Pancreas (tissue), 10 donors: Measurements from ENCODE around the gene TNS3. TPM values are rescaled to one million over a fixed set of nuclear protein-coding genes. Genes with fewer than 3 reads are reported as not detected.
A peak's percentile ranks its signal among the peaks of the same experiment; 100 is the strongest.

Experiments
- ATAC-seq, 4 donors: fragments of 200-7000 bp; cut with Tn5 transposase; one replicate each; pipeline versions ENCODE4 v1.8.0 to v1.9.1; 2020; ENCODE audit warnings: mild to moderate bottlenecking in 4 of 4, moderate library complexity in 4 of 4
- DNase-seq, 6 donors: peaks; one replicate each; pipeline ENCODE4 v3.0.0-alpha.2; 2020
- FAIRE-seq: peaks from 2 replicates; lab custom pipeline; 2012; peaks lifted over from hg19 to GRCh38; lab: Jason Lieb, UNC
- H3K27ac ChIP-seq, 4 donors: fragments of 200-600 bp; sonication (generic); 1 replicate in 3 of 4; 2 replicates in 1 of 4; pipeline versions ENCODE4 v1.5.0 to v1.8.0; 2020
- H3K27me3 ChIP-seq, 4 donors: fragments of 200-600 bp; one replicate each; pipeline ENCODE4 v1.8.0; 2021
- H3K36me3 ChIP-seq, 3 donors: fragments of 200-600 bp; sonication (generic) in 1 of 3; one replicate each; pipeline versions ENCODE4 v1.5.0 to v1.8.0; 2020 to 2021
- H3K4me1 ChIP-seq, 3 donors: fragments of 200-600 bp; one replicate each; pipeline ENCODE4 v1.8.0; 2021
- H3K4me3 ChIP-seq, 4 donors: fragments of 200-600 bp; sonication (generic) in 2 of 4; one replicate each; pipeline versions ENCODE4 v1.5.0 to v1.8.0; 2020 to 2021
- H3K9me3 ChIP-seq, 4 donors: fragments of 200-600 bp; one replicate each; pipeline ENCODE4 v1.8.0; 2021
- WGBS, 2 donors: extraction: QIAGEN DNeasy Blood & Tissue Kit; methylation state at CpG; one replicate each; pipeline ENCODE4 v1.1.7; 2013; 5-methylcytosine and 5-hydroxymethylcytosine counted together
- intact Hi-C, 3 donors: fragments of 100-400 bp; cut with DNase I; formaldehyde crosslinking; loops; one replicate each; pipeline versions ENCODE4 v1.11.1 to v1.14.2; 2022
- polyA plus RNA-seq, 2 donors: library from polyadenylated mRNA; stranded (reverse); fragments of 200-250 nt; gene quantifications; one replicate each; pipeline ENCODE4 v1.2.3, GENCODE V29; 2013
- total RNA-seq, 6 donors: library from RNA; stranded (reverse); fragmentation: NEBNext Ultra II Directional in 4 of 6; extraction: Animal tissue kit (Norgen Biotek cat#: 25700) in 4 of 6; gene quantifications; one replicate each; pipeline versions ENCODE4 v1.2.1 to v1.2.4, GENCODE V29; 2021 to 2023
- TF ChIP-seq, protein P1 (sequence below), 4 donors: fragments of 200-600 bp; sonication (generic) in 3 of 4; IDR thresholded peaks; one replicate each; pipeline versions ENCODE4 v1.5.0 to v1.8.0; 2021; ENCODE audit warnings: antibody characterized with exemption in 4 of 4
- donor health status: healthy with polysubstance abuse.
- donor health status: DM: no; HTN: no; CAD: no; lungs with moderate emphysema.
- donor health status: DM: no; HTN: no; CAD: no.
- donor health status: control.
- donor health status: control.
- donor health status: Bipolar disorder and iron deficiency.
- donor health status: DM: yes; HTN: yes; CAD: no.
- donor health status: DM: no; HTN: no; CAD: no.
- donor health status: DM: no; HTN: no; CAD: no.
- donor health status: DM: yes; HTN: yes; CAD: no.

TNS3 gene
- total and polyA plus RNA-seq, 8 donors = 28.0 to 125 (median 91.2) TPM

DNA sequence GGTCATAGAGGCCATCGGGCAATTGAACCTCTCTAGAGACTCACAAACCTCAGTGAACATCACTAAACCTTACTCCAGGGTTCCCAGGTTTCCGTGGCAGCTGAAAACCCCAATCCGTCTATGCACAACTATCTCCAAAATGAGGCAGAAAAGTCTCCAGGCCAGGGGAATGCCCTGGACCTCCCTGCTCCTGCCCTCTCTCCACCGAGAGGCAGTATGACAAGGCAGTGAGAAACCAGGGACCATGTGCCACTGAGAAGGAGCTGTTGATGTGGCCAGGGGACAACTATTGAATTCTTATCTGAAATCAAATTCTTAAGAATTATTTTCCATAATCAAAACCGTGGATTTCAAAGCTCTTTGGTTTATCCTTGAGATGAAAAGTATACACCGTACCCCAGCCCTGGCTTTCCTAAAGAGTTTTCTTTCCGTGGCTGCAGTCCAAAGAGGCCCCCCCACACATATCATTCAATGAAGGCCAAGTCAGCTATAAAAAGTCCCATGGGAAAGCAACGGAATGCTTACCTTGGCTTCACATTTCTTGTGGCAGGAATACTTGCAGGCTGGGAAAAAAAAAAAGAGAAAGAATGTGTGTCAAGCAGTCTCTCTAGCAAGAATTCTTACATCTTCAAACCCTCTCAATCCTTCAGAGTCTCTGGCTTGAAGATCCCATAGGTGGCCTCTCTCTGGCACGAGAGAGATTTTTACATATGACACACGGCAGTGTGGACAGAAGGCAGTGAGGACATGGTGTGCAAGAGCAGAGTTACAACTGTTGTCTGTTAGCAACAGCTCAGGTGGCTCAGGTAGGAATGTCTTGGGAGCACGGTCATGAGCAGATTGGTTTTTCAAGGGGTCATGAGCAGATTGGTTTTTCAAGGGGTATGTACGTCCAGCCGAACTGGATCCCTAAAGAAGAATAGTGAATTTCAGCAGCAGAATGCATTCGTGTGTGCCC lies 75.2 kb downstream of the TNS3 start:
- Histone ChIP-seq H3K27ac (peak overlapping the region in 1 of 4 donors; percentile 2), H3K36me3 (no peaks in the 10 kb centered on the region), H3K27me3 (no peaks in the 10 kb centered on the region), H3K9me3 (no peaks in the 10 kb centered on the region), H3K4me1 (peaks cover 16 to 25% (median 17%) of the 10 kb centered on the region in 3 donors), H3K4me3 (no peak overlapping the region)
- ATAC-seq = peak; percentile 27 to 72 (median 54)
- TF ChIP-seq, protein P1, sequence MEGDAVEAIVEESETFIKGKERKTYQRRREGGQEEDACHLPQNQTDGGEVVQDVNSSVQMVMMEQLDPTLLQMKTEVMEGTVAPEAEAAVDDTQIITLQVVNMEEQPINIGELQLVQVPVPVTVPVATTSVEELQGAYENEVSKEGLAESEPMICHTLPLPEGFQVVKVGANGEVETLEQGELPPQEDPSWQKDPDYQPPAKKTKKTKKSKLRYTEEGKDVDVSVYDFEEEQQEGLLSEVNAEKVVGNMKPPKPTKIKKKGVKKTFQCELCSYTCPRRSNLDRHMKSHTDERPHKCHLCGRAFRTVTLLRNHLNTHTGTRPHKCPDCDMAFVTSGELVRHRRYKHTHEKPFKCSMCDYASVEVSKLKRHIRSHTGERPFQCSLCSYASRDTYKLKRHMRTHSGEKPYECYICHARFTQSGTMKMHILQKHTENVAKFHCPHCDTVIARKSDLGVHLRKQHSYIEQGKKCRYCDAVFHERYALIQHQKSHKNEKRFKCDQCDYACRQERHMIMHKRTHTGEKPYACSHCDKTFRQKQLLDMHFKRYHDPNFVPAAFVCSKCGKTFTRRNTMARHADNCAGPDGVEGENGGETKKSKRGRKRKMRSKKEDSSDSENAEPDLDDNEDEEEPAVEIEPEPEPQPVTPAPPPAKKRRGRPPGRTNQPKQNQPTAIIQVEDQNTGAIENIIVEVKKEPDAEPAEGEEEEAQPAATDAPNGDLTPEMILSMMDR (IDR thresholded peaks at IDR 0.05) = no peak
- 43 to 46% methylated on average over 14 of the region's 14 CpGs for WGBS, 2 donors
- no peak for FAIRE-seq
- no peak for DNase-seq
- intact Hi-C loops = no loop called here

DNA sequence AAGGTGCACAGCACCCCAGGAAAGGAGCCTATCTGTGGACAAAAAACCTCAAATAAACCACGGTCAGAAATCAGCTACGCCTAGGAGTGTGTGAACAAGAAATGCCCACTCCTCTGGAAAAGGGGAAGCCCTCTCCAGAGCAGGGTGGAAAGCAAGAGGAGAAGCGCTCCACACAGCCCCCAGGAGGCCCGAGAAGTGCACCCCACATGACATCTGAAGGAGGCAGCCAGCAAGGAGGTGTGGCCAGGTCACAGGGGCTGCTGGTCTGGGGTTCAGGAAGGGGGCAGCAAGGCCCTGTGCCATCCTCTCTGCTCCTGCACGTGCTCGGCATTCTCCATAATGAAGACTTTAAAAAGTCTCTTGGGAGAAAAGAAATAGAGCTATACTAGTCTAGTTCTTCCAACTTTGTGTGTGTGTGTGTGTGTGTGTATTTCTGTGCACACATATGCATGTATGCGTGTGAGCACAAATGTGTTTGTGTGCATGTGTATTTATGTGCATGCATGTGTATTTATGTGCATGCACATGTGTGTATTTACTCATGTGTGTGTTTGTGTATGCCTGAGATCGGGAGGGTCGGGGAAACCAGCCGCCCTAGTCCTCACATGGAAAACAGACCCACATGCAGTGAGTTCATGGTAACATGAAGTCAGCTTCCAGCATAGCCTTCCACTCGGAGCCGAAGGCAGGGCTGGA lies 76.5 kb downstream of the TNS3 start:
- intact Hi-C loops = no loop called here
- Histone ChIP-seq H3K4me3 (no peak overlapping the region), H3K27me3 (no peaks in the 10 kb centered on the region), H3K4me1 (peaks cover 16 to 28% (median 17%) of the 10 kb centered on the region in 3 donors), H3K9me3 (no peaks in the 10 kb centered on the region), H3K36me3 (no peaks in the 10 kb centered on the region), H3K27ac (no peak overlapping the region)
- 88 to 89% methylated on average over 12 of the region's 12 CpGs for WGBS, 2 donors
- ATAC-seq (no peak), FAIRE-seq (no peak), DNase-seq (no peak)
- TF ChIP-seq, protein P1 (IDR thresholded peaks at IDR 0.05) = no peak

DNA sequence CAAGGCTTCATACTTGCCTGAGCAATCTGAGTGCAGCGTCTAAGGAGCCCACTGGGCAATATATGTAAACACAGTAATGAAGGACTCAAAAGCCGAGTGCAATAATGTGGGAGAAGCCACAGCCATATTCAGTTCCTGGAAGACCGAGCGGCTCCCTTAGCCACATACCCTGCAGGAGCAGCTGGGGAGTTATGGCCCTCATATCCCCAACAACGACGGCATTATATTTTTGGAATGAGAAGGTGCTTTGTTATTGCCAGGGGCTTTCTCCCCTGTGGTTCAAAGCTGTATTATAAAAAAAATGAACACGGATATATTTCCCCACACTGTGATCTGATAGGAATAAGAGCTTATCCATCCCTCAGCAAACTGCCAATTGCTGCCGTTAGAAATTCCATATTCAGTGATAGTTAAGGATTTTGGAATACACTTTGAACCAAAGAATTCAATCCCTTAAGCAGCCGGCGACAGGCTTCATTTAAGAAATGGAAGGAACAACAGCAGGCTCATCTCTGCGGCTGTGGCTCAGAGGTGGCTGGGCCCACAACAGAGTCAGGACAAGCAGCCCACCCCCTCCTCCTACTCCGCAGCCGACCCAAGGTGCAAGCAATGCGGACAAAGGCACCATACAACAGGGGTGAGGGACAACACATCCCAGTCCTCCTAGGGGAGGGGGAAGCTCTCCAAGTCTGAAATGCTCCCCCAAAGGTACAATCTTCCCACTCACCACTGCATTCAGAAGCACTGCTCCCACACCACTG lies 77.2 kb downstream of the TNS3 start:
- no peaks in the 10 kb centered on the region for H3K9me3 ChIP-seq
- no peak overlapping the region for H3K4me3 ChIP-seq
- no peaks in the 10 kb centered on the region for H3K27me3 ChIP-seq
- 88 to 90% methylated on average over 14 of the region's 14 CpGs for WGBS, 2 donors
- FAIRE-seq = no peak
- no peak for DNase-seq
- TF ChIP-seq, protein P1 (IDR thresholded peaks at IDR 0.05) = no peak
- no peaks in the 10 kb centered on the region for H3K36me3 ChIP-seq
- H3K4me1 ChIP-seq = peaks cover 17 to 36% (median 19%) of the 10 kb centered on the region in 3 donors
- no peak overlapping the region for H3K27ac ChIP-seq
- intact Hi-C loops = no loop called here
- ATAC-seq = no peak

DNA sequence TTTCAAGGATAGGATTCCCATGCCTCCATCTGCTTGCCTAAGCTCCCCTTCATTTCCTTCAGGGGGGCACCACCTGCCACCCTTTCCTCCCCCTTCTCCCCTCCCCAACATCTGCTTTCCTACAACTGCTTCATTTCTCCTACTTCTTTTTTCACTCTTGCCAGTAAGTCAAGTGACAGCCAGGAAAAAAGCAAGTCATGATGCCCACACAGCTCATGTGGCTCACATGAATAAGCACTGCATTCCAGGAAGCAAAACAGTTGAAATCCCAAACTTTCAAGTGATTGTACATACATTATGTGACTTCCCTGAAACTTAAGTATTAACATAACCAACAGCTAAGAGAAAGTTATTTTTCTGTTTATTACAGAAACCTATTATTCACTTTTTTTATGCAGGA lies 78.6 kb downstream of the TNS3 start:
- H3K4me1 ChIP-seq = peaks cover 26 to 48% (median 26%) of the 10 kb centered on the region in 3 donors

More for the DNA sequence above, 78.6 kb downstream of the TNS3 start:
- Histone ChIP-seq H3K36me3 (no peaks in the 10 kb centered on the region), H3K9me3 (no peaks in the 10 kb centered on the region), H3K4me3 (no peak overlapping the region), H3K27ac (peak overlapping the region in 1 of 4 donors; percentile 42), H3K27me3 (no peaks in the 10 kb centered on the region)
- TF ChIP-seq, protein P1 (IDR thresholded peaks at IDR 0.05) = no peak
- FAIRE-seq (no peak), ATAC-seq (peak in 2 of 4 donors; percentile 2 to 44), DNase-seq (no peak)
- intact Hi-C loops = no loop called here
